Measurements from ENCODE around the gene BEGAIN. TPM values are rescaled to one million over a fixed set of nuclear protein-coding genes. Genes with fewer than 3 reads are reported as not detected.

The BEGAIN gene
- total and polyA plus RNA-seq, 2 experiments from 2014 or later: 1.4 to 2.5 TPM

DNA sequence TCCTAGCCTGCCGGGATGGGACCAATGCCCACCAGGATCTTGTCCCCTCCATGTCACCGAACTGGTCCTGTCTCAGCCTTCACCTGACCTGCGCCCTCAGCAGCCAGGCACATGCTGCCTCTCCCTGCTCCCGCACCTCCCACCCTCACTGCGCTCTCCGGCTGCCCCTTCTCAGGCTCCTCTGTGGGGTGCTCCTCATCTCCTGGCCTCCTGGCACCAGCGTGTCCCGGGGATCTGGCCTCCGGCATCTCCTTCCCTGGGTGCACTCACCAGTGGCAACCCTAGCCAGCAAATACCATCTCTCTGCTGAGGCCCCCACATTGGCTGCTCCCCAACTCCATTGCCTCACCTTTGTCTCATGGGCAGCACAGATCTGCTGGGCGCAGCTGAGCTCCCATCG is 29.0 kb downstream of the BEGAIN start:
- no peak overlapping the region for H3K4me3 ChIP-seq
- no peak for DNase-seq (ENCODE audit: low spot score)
- no peak overlapping the region for H2AFZ ChIP-seq
- no peak overlapping the region for H3K4me2 ChIP-seq
- 88% methylated on average over 11 of the region's 11 CpGs for WGBS (ENCODE audit: low lambda C conversion rate, missing lambda C conversion rate)
- no peaks in the 10 kb centered on the region for H3K9me2 ChIP-seq (replicated peaks; ENCODE audit: insufficient read depth)
- H3K27me3 ChIP-seq: no peaks in the 10 kb centered on the region
- no peaks in the 10 kb centered on the region for H3K79me2 ChIP-seq
- H3K4me1 ChIP-seq (ENCODE audit: insufficient read depth): no peaks in the 10 kb centered on the region
- no peaks in the 10 kb centered on the region for H3K9me3 ChIP-seq (ENCODE audit: low read depth)
- no peaks in the 10 kb centered on the region for H4K20me1 ChIP-seq (ENCODE audit: insufficient read depth, poor library complexity, severe bottlenecking)
- no peak overlapping the region for H3K27ac ChIP-seq
- no peak for TF ChIP-seq EZH2 (IDR thresholded peaks at IDR 0.05; ENCODE audit: borderline replicate concordance)
- no peak for TF ChIP-seq EZH2phosphoT487 (IDR thresholded peaks at IDR 0.05; ENCODE audit: low read depth, severe bottlenecking, unreplicated experiment)
- TF ChIP-seq, protein P1, sequence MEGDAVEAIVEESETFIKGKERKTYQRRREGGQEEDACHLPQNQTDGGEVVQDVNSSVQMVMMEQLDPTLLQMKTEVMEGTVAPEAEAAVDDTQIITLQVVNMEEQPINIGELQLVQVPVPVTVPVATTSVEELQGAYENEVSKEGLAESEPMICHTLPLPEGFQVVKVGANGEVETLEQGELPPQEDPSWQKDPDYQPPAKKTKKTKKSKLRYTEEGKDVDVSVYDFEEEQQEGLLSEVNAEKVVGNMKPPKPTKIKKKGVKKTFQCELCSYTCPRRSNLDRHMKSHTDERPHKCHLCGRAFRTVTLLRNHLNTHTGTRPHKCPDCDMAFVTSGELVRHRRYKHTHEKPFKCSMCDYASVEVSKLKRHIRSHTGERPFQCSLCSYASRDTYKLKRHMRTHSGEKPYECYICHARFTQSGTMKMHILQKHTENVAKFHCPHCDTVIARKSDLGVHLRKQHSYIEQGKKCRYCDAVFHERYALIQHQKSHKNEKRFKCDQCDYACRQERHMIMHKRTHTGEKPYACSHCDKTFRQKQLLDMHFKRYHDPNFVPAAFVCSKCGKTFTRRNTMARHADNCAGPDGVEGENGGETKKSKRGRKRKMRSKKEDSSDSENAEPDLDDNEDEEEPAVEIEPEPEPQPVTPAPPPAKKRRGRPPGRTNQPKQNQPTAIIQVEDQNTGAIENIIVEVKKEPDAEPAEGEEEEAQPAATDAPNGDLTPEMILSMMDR (IDR thresholded peaks at IDR 0.05; ENCODE audit: poor library complexity): no peak
- H3K36me3 ChIP-seq (replicated peaks; ENCODE audit: insufficient read depth, low read depth): no peaks in the 10 kb centered on the region

DNA sequence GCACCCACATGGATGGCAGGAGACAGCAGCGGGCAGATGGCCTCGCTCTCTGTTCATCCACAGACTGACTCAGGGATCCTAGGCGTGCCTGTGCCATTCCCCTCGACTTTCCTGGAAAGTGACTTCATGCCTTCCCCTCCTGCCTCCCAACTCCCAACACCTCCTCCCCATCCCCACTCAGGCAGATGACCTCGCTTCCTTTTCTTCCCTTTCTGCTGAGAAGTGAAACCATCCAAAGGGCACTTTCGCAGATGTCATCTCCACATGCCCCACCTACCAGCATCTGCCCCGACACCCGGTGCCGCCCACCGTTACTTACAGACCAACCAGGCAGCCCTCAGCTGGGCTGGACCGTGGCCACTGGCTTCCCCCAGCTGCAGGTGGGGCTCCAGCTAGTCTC is 29.6 kb downstream of the BEGAIN start:
- 72% methylated on average over 11 of the region's 11 CpGs for WGBS (ENCODE audit: low lambda C conversion rate, missing lambda C conversion rate)
- no peaks in the 10 kb centered on the region for H3K27me3 ChIP-seq

DNA sequence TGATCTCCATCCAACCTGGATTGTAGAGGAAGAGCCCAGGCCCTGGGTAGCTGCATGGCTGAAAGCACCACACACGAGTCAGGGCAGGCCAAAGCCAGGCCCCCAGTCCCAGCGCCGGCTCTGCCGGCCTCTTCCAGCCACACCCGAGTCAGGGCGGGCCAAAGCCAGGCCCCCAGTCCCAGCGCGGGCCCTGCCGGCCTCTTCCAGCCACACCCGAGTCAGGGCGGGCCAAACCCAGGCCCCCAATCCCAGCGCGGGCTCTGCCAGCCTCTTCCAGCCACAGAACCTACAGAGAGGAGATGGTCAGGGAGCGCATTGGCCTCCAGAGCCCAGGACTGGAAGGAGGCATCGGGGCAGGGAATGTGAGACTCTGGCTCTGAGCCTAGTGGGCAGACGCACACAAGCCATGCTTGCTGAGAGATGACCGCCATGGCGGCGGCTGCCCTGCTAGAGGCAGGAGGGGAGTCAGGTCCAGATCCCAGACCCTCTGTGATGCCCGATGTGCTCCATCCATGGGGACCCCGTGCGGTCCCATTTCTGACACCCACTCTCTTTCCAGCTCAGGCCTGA is 30.2 kb downstream of the BEGAIN start:
- H3K27ac ChIP-seq: no peak overlapping the region
- H3K4me1 ChIP-seq (ENCODE audit: insufficient read depth): no peaks in the 10 kb centered on the region
- TF ChIP-seq EZH2 (IDR thresholded peaks at IDR 0.05; ENCODE audit: borderline replicate concordance) (no peak), EZH2phosphoT487 (IDR thresholded peaks at IDR 0.05; ENCODE audit: low read depth, severe bottlenecking, unreplicated experiment) (no peak)
- TF ChIP-seq, protein P1 (IDR thresholded peaks at IDR 0.05; ENCODE audit: poor library complexity): no peak

More for the DNA sequence above, 29.6 kb downstream of the BEGAIN start:
- no peak overlapping the region for H3K27ac ChIP-seq
- no peak overlapping the region for H3K4me3 ChIP-seq
- H2AFZ ChIP-seq: no peak overlapping the region
- H3K36me3 ChIP-seq (replicated peaks; ENCODE audit: insufficient read depth, low read depth): no peaks in the 10 kb centered on the region
- H4K20me1 ChIP-seq (ENCODE audit: insufficient read depth, poor library complexity, severe bottlenecking): no peaks in the 10 kb centered on the region
- DNase-seq (ENCODE audit: low spot score): no peak
- H3K9me3 ChIP-seq (ENCODE audit: low read depth): no peaks in the 10 kb centered on the region
- no peaks in the 10 kb centered on the region for H3K9me2 ChIP-seq (replicated peaks; ENCODE audit: insufficient read depth)
- no peaks in the 10 kb centered on the region for H3K79me2 ChIP-seq
- no peaks in the 10 kb centered on the region for H3K4me1 ChIP-seq (ENCODE audit: insufficient read depth)
- H3K4me2 ChIP-seq: no peak overlapping the region
- TF ChIP-seq, protein P1 (IDR thresholded peaks at IDR 0.05; ENCODE audit: poor library complexity): no peak
- TF ChIP-seq EZH2phosphoT487 (IDR thresholded peaks at IDR 0.05; ENCODE audit: low read depth, severe bottlenecking, unreplicated experiment) (no peak), EZH2 (IDR thresholded peaks at IDR 0.05; ENCODE audit: borderline replicate concordance) (no peak)

More for the DNA sequence above, 30.2 kb downstream of the BEGAIN start:
- H3K36me3 ChIP-seq (replicated peaks; ENCODE audit: insufficient read depth, low read depth): no peaks in the 10 kb centered on the region
- H3K9me2 ChIP-seq (replicated peaks; ENCODE audit: insufficient read depth): no peaks in the 10 kb centered on the region
- H3K79me2 ChIP-seq: no peaks in the 10 kb centered on the region
- H3K9me3 ChIP-seq (ENCODE audit: low read depth): no peaks in the 10 kb centered on the region
- H3K4me3 ChIP-seq: no peak overlapping the region
- H2AFZ ChIP-seq: no peak overlapping the region
- DNase-seq (ENCODE audit: low spot score): no peak
- H3K27me3 ChIP-seq: no peaks in the 10 kb centered on the region
- no peak overlapping the region for H3K4me2 ChIP-seq
- WGBS (ENCODE audit: low lambda C conversion rate, missing lambda C conversion rate): 87% methylated on average over 22 of the region's 22 CpGs
- H4K20me1 ChIP-seq (ENCODE audit: insufficient read depth, poor library complexity, severe bottlenecking): no peaks in the 10 kb centered on the region

Measured in hepatocyte (in vitro differentiated cells).